K562 (cell line): Measurements from ENCODE around the gene LDLR. TPM values are rescaled to one million over a fixed set of nuclear protein-coding genes. Genes with fewer than 3 reads are reported as not detected.

ENCODE experiments used
- CHAMP1 ChIP-seq: fragments of 450-650 bp; IDR thresholded peaks from 2 replicates; pipeline ENCODE4 v1.6.1; 2016; ENCODE audit warnings: mild to moderate bottlenecking
- CREB3 ChIP-seq: fragments of 450-650 bp; conservative IDR thresholded peaks from 2 replicates; pipeline ENCODE4 v1.6.1; 2016; ENCODE audit warnings: missing genetic modification characterization, low read depth, mild to moderate bottlenecking, missing compliant biosample characterization, moderate library complexity
- EGR1 ChIP-seq: fragments of 450-650 bp; conservative IDR thresholded peaks from 2 replicates; pipeline ENCODE4 v1.6.1; 2017; ENCODE audit warnings: mild to moderate bottlenecking
- MCM2 ChIP-seq: fragments of 450-650 bp; IDR thresholded peaks from 2 replicates; pipeline ENCODE4 v1.6.1; 2017; ENCODE audit warnings: low read depth, mild to moderate bottlenecking
- POLR2A ChIP-seq: fragments of 450-650 bp; conservative IDR thresholded peaks from 2 replicates; pipeline ENCODE4 v1.6.1; 2016
- SAP30 ChIP-seq: fragments of 200-600 bp; sonication (generic); IDR thresholded peaks from 2 replicates; pipeline ENCODE4 v1.6.1; 2012; ENCODE audit warnings: borderline replicate concordance, low read depth, mild to moderate bottlenecking, moderate library complexity, low read length, control low read depth, inconsistent platforms; ENCODE audit not compliant: insufficient read depth, poor library complexity, severe bottlenecking
- SMAD2 ChIP-seq: fragments of 150-350 bp; IDR thresholded peaks from 2 replicates; pipeline ENCODE4 v1.6.1; 2014; ENCODE audit warnings: low read depth, mild to moderate bottlenecking, low read length
- SNRNP70 ChIP-seq: fragments of 200-400 bp; formaldehyde crosslinking; optimal IDR thresholded peaks from 2 replicates; pipeline ENCODE3; 2017; ENCODE audit warnings: low read depth, low read length
- ZKSCAN1 ChIP-seq: fragments of 150-350 bp; IDR thresholded peaks from 2 replicates; pipeline ENCODE4 v1.6.1; 2016; ENCODE audit warnings: low read depth, low read length
- ZNF23 ChIP-seq: fragments of 250-450 bp; sonication (Bioruptor Pico); IDR thresholded peaks from 2 replicates; pipeline ENCODE4 v1.4.0; 2020; ENCODE audit warnings: mild to moderate bottlenecking
- ZNF395 ChIP-seq: fragments of 200-800 bp; sonication (Bioruptor generic); IDR thresholded peaks from 2 replicates; pipeline ENCODE4 v1.6.1; 2017; ENCODE audit warnings: missing genetic modification characterization, missing compliant biosample characterization
- ZNF76 ChIP-seq: fragments of 250-450 bp; sonication (Bioruptor Pico); IDR thresholded peaks from 2 replicates; pipeline ENCODE4 v1.4.0; 2020; ENCODE audit warnings: mild to moderate bottlenecking, moderate library complexity, borderline replicate concordance
- polyA plus RNA-seq, 8 experiments: library from polyadenylated mRNA; depleted of rRNA in 4 of 8; stranded (reverse) in 5 of 8; unstranded in 3 of 8; fragments of >200 nt; fragmentation: Nextera tagmentation in 2 of 8; fragmentation: Illumina TruSeq in 1 of 8; extraction: Ambion mirVana in 2 of 8; extraction: Trizol in 1 of 8; gene quantifications; 2 replicates each; pipeline versions ENCODE4 v1.2.1 to v1.2.3, GENCODE V29; 2011 to 2014; ENCODE audit warnings: inconsistent platforms in 1 of 8, missing spikeins in 1 of 8
- total RNA-seq, 7 experiments: library from RNA; depleted of rRNA in 6 of 7; stranded (reverse); fragments of >200 nt in 6 of 7; fragmentation: Illumina TruSeq in 2 of 7; extraction: Trizol in 2 of 7; gene quantifications; 2 replicates each; pipeline versions ENCODE4 v1.2.1 to v1.2.3, GENCODE V29; 2011 to 2021; ENCODE audit warnings: low replicate concordance in 1 of 7

The LDLR gene
- total and polyA plus RNA-seq, 9 of the 15 experiments (the other 6 are each of a cell fraction or from before 2014, with no cell fraction given): 19.9 to 114 (median 56.3) TPM

GRCh38 chr19:11088506-11089253 is 583 bp upstream of the LDLR start (continued):
- TF ChIP-seq ZNF76 (no peak), ZNF395 (peak; percentile 66; the same call in 1 of the 2 replicates), POLR2A (no peak), ZKSCAN1 (no peak), MCM2 (no peak), SAP30 (peak; percentile 2), SNRNP70 (no peak), CHAMP1 (no peak), ZNF23 (CRISPR knock-in tag) (no peak), SMAD2 (no peak), EGR1 (peak; percentile 67), CREB3 (tag) (peak; percentile 76)
